MM.1S (cell line): Measurements from ENCODE around the gene RERE.

Source experiments
- DNase-seq: peaks from one replicate; pipeline ENCODE4 v3.0.0-alpha.2; 2015
- H2AFZ ChIP-seq: fragments of 300-600 bp; sonication (generic); 2 replicates; pipeline ENCODE4 v1.6.0; 2016; ENCODE audit warnings: antibody characterized with exemption, low read length
- H3F3A ChIP-seq: fragments of 300-600 bp; sonication (generic); 2 replicates; pipeline ENCODE4 v1.6.1; 2016; ENCODE audit warnings: mild to moderate bottlenecking, antibody characterized with exemption, low read length, moderate library complexity, mixed read lengths; ENCODE audit not compliant: insufficient read depth
- H3K27ac ChIP-seq: fragments of 300-600 bp; sonication (generic); 2 replicates; pipeline ENCODE4 v1.5.1; 2016; ENCODE audit warnings: mild to moderate bottlenecking, low read length
- H3K27me3 ChIP-seq: fragments of 300-600 bp; sonication (generic); replicated peaks from 2 replicates; pipeline ENCODE4 v1.6.0; 2016; ENCODE audit warnings: low read length; ENCODE audit not compliant: insufficient read depth
- H3K36me3 ChIP-seq: fragments of 300-600 bp; sonication (generic); replicated peaks from 2 replicates; pipeline ENCODE4 v1.6.1; 2016; ENCODE audit warnings: mild to moderate bottlenecking, low read length, mixed read lengths; ENCODE audit not compliant: insufficient read depth
- H3K4me1 ChIP-seq: fragments of 300-600 bp; sonication (generic); 2 replicates; pipeline ENCODE4 v1.6.1; 2016; ENCODE audit warnings: low read length, mixed read lengths
- H3K4me2 ChIP-seq: fragments of 300-600 bp; sonication (generic); 2 replicates; pipeline ENCODE4 v1.6.0; 2016; ENCODE audit warnings: low read depth, low read length
- H3K4me3 ChIP-seq: fragments of 300-600 bp; sonication (generic); 2 replicates; pipeline ENCODE4 v1.5.1; 2016; ENCODE audit warnings: low read length, mixed read lengths
- H3K79me2 ChIP-seq: fragments of 300-600 bp; sonication (generic); 2 replicates; pipeline ENCODE4 v1.6.1; 2016; ENCODE audit warnings: mixed run types, low read length, mixed read lengths
- H3K9ac ChIP-seq: fragments of 300-600 bp; sonication (generic); 2 replicates; pipeline ENCODE4 v1.6.1; 2016; ENCODE audit warnings: low read length, mixed read lengths
- H3K9me2 ChIP-seq: fragments of 300-600 bp; sonication (generic); replicated peaks from 2 replicates; pipeline ENCODE4 v1.6.1; 2016; ENCODE audit warnings: mild to moderate bottlenecking, low read length, mixed read lengths; ENCODE audit not compliant: insufficient read depth
- H3K9me3 ChIP-seq: fragments of 300-600 bp; sonication (generic); replicated peaks from 2 replicates; pipeline ENCODE4 v1.6.1; 2016; ENCODE audit warnings: mild to moderate bottlenecking, low read length, mixed read lengths; ENCODE audit not compliant: insufficient read depth
- H4K20me1 ChIP-seq: fragments of 300-600 bp; sonication (generic); 2 replicates; pipeline ENCODE4 v1.6.1; 2016; ENCODE audit warnings: mild to moderate bottlenecking, low read length, moderate library complexity, mixed read lengths; ENCODE audit not compliant: insufficient read depth
- EZH2 ChIP-seq: fragments of 300-600 bp; sonication (generic); optimal IDR thresholded peaks from 2 replicates; pipeline ENCODE3; 2017; ENCODE audit warnings: low read depth, mild to moderate bottlenecking, antibody characterized with exemption, low read length, mixed read lengths
- EZH2phosphoT487 ChIP-seq: fragments of 300-600 bp; sonication (generic); IDR thresholded peaks from 2 replicates; pipeline ENCODE4 v1.6.1; 2018; ENCODE audit warnings: antibody characterized with exemption, low read length
- TF ChIP-seq, protein P1 (sequence below): fragments of 300-600 bp; sonication (generic); IDR thresholded peaks from 2 replicates; pipeline ENCODE4 v1.5.1; 2016; ENCODE audit warnings: antibody characterized with exemption, low read length, mixed read lengths

RERE gene

DNA sequence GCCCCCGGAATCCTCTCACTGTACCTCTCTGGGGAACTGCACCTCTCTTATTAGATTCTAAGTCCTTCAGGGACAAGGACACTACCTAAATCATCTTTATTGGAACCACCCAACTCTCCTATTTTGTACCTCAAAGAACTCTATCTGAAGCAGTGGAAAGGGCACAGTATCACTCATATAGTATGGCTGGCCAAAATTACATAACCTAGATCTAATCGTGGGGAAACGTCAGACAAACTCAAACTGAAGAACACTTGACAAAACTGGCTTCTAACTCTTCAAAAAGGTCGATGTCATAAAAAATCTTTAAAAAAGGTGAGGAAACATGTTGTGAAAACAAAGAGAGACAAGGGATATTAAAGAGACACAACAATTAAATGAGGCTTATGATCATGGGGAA lies 289.5 kb downstream of the RERE start:
- no peak overlapping the region for H3K4me2 ChIP-seq
- H3K79me2 ChIP-seq, result no peaks in the 10 kb centered on the region
- no peaks in the 10 kb centered on the region for H3K9me2 ChIP-seq
- TF ChIP-seq, protein P1, sequence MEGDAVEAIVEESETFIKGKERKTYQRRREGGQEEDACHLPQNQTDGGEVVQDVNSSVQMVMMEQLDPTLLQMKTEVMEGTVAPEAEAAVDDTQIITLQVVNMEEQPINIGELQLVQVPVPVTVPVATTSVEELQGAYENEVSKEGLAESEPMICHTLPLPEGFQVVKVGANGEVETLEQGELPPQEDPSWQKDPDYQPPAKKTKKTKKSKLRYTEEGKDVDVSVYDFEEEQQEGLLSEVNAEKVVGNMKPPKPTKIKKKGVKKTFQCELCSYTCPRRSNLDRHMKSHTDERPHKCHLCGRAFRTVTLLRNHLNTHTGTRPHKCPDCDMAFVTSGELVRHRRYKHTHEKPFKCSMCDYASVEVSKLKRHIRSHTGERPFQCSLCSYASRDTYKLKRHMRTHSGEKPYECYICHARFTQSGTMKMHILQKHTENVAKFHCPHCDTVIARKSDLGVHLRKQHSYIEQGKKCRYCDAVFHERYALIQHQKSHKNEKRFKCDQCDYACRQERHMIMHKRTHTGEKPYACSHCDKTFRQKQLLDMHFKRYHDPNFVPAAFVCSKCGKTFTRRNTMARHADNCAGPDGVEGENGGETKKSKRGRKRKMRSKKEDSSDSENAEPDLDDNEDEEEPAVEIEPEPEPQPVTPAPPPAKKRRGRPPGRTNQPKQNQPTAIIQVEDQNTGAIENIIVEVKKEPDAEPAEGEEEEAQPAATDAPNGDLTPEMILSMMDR, result no peak
- TF ChIP-seq EZH2 (no peak), EZH2phosphoT487 (no peak)
- no peak overlapping the region for H2AFZ ChIP-seq
- H3K27ac ChIP-seq, result no peak overlapping the region
- no peaks in the 10 kb centered on the region for H3K36me3 ChIP-seq
- no peaks in the 10 kb centered on the region for H3K9me3 ChIP-seq
- H3K4me3 ChIP-seq, result no peak overlapping the region
- H4K20me1 ChIP-seq, result no peaks in the 10 kb centered on the region
- H3K9ac ChIP-seq, result no peak overlapping the region
- H3F3A ChIP-seq, result no peaks in the 10 kb centered on the region
- no peaks in the 10 kb centered on the region for H3K27me3 ChIP-seq
- no peak for DNase-seq
- H3K4me1 ChIP-seq, result 0 out of 2 replicates have a peak, but pooled peaks cover 3% of the 10 kb centered on the region

DNA sequence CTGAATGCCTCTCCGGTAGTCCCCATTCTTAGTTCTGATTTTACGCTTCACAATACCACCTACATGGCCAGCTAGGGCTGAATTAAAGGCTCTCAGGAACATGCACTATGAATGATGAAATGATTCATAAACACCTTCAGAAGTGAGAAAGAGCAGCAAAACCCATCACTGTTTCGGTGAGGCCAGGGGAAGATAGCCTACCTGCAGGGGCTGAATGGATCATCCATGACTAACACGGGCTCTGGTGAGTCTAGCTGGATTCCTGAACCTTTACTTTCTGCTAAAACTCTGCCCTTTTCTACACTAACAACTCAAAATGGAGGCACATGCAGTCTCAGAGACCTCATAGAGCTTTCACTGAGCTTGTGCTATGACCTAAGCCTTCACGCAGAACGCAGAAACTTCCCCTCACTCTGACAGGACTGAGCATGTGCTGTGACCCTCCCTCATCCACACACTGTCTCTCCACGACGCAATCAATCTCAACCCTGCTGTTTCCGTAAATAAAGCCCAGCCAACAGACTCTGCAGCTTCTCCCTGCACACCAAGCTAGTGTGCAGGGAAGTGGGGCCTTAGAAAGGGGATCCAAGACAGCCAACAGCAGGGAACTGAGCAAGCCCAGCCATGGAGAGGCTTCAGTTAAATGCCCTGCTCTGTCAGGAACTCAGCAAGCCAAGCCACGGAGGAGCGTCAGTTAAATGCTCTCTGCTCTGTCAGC lies 291.7 kb downstream of the RERE start:
- Histone ChIP-seq H2AFZ (no peak overlapping the region), H3K27ac (no peak overlapping the region), H3K9ac (no peak overlapping the region), H3K9me2 (no peaks in the 10 kb centered on the region), H3K36me3 (no peaks in the 10 kb centered on the region), H4K20me1 (no peaks in the 10 kb centered on the region), H3K27me3 (no peaks in the 10 kb centered on the region), H3K4me3 (no peak overlapping the region), H3K4me1 (0 out of 2 replicates have a peak, but pooled peaks cover 3% of the 10 kb centered on the region), H3K79me2 (no peaks in the 10 kb centered on the region), H3F3A (no peaks in the 10 kb centered on the region), H3K4me2 (no peak overlapping the region), H3K9me3 (no peaks in the 10 kb centered on the region)
- DNase-seq, result no peak
- TF ChIP-seq EZH2 (no peak), EZH2phosphoT487 (no peak)
- TF ChIP-seq, protein P1, result no peak

DNA sequence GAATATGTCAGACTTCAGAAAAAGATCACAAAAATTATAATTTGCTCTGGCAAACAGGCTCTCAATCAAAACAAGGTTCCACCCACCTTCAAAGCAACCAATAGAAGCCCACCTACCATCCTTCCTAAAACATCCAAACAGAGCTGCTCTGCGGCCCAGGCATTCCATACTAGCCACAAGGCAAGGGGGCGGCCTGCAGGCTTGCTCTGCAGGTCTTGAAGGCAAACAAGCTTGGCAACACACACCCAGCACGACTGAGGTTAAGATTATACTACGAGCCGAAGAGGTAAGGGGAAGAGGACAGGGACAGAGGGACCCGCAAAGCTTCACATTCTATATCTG lies 292.3 kb downstream of the RERE start:
- no peak overlapping the region for H3K9ac ChIP-seq
- no peak overlapping the region for H3K4me2 ChIP-seq
- H3K9me2 ChIP-seq, result no peaks in the 10 kb centered on the region
- H3K4me3 ChIP-seq, result no peak overlapping the region
- no peaks in the 10 kb centered on the region for H3F3A ChIP-seq
- no peaks in the 10 kb centered on the region for H3K9me3 ChIP-seq
- no peaks in the 10 kb centered on the region for H3K27me3 ChIP-seq
- no peak for DNase-seq
- no peak overlapping the region for H2AFZ ChIP-seq
- H3K79me2 ChIP-seq, result no peaks in the 10 kb centered on the region
- H3K4me1 ChIP-seq, result 0 out of 2 replicates have a peak, but pooled peaks cover 3% of the 10 kb centered on the region
- no peak for TF ChIP-seq EZH2
- no peak for TF ChIP-seq EZH2phosphoT487
- TF ChIP-seq, protein P1, result no peak
- H4K20me1 ChIP-seq, result no peaks in the 10 kb centered on the region
- no peaks in the 10 kb centered on the region for H3K36me3 ChIP-seq
- no peak overlapping the region for H3K27ac ChIP-seq
